GM18519 (cell line): Measurements from ENCODE around the gene ZDHHC16.
"Not testable (repeated sequence)": the region's sequence is repeated elsewhere in the genome, so short reads cannot be mapped to it uniquely, and the experiment has no call there.

Experiments
- ATAC-seq: cut with Tn5 transposase; IDR thresholded peaks from one replicate; pipeline ENCODE4 v1.9.1; 2021; ENCODE audit warnings: mild to moderate bottlenecking, moderate library complexity; ENCODE audit not compliant: unreplicated experiment, low FRiP score

Gene ZDHHC16

DNA sequence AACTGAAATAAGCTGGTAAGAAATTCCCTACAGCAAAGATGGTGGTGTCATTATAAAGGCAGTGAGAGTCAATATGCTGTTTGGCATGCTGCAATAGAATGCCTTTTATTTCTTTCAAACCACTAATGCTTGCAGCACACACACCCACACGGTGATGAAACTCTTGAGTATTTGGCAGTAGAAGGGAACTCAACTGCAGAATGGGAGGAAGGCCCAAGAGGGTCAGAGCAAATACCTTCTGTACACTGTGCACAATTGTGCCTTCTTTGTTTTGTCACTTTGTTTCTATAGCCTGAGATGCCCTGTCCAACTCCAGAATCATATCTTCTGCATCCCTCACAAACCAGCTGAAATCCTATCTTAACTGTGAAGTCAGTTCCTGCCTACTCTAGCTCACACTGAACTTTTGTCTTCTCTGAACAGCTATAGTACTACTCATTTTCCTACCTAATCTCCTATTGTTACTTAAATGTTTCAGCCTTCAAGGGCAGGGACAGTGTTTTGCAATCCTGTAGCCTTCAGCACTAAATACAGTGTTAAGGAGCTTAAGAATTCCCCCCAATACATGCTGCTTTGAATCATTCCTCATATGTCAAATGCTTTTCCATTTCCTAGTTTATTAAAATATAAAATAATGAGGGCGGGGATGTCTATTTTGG is 30.1 kb downstream of the ZDHHC16 start:
- no peak for ATAC-seq

DNA sequence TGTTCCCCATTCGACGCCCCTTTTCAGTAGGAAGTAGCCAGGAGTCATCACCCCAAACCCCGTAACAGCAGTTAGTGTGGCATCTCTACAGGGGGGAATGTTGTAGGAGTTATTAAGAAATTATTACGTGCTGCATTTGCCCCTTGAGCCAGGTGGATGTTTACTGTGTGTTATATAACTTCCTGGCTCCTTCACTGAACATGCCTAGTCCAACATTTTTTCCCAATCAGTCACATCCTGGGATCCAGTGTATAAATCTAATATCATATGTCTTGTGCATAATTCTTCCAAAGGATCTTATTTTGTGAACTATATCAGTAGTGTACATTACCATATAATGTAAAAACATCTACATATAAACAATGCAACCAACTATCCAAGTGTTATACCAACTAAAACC is 33.4 kb downstream of the ZDHHC16 start:
- ATAC-seq: not testable (repeated sequence)

GRCh38 chr10:97479939-97480338 is 34.0 kb downstream of the ZDHHC16 start:
- no peak for ATAC-seq

- ATAC-seq: no peak
These were observed 35.1 kb downstream of the ZDHHC16 start for GRCh38 chr10:97481071-97481470.

DNA sequence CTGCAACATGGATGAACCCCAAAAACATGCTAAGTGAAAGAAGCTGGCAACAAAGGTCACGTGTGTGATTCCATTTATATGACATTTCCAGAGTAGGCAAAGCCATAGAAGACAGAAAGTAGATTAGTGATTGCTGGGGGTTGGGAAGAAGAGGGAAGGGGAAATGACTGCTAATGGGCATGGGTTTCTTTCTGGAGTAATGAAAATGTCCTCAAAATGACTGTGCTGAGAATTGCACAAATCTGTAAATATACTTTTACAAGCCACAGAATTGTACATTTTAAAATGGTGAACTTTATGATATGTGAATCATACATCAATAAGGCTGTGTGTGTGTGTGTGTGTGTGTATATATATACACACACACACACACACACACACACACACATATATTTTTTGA is 36.4 kb downstream of the ZDHHC16 start:
- no peak for ATAC-seq

DNA sequence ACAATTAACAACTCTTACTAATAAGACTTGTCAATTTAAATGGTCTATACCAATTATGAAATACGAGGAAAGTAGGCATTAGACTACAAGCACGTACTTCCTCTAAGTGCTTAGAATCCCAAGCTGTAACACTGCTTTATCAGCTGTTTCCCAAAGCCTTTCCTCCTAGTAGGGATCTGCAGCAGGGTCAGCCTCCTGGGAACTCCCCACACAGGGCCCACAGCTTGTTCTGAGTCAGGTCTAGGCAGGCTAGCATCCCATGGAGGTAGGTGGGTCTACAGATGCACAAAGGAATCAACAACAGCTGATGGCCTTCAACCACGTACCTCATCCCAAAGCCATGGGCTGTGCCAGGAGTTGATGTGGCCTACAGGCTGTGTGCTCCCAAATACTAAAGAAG is 37.5 kb downstream of the ZDHHC16 start:
- no peak for ATAC-seq

GRCh38 chr10:97483921-97484320 is 37.9 kb downstream of the ZDHHC16 start:
- no peak for ATAC-seq

DNA sequence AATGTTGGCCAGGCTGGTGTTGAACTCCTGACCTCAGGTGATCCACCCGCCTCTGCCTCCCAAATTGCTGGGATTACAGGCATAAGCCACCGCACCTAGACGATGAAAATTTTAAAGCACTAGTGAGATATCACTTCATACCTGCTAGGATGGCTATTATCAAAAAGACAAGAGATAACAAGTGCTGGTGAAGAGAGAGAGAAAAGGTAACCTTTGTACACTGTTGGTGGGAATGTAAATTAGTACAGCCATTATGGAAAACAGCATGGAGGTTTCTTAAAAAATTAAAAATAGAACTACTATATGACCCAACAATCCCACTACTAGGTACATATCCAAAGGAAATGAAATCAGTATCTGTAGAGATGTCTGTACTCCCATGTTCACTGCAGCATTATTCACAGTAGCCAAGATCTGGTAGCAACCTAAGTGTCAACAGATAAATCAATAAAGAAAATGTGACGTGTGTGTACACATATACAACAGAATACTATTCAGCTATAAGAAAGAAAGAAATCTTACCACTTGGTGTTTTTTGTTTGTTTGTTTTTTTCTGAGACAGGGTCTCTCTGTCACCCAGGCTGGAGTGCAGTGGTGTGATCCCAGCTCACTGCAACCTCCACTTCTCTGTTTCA is 39.8 kb downstream of the ZDHHC16 start:
- no peak for ATAC-seq

GRCh38 chr10:97490592-97490991 is 44.6 kb downstream of the ZDHHC16 start:
- no peak for ATAC-seq

DNA sequence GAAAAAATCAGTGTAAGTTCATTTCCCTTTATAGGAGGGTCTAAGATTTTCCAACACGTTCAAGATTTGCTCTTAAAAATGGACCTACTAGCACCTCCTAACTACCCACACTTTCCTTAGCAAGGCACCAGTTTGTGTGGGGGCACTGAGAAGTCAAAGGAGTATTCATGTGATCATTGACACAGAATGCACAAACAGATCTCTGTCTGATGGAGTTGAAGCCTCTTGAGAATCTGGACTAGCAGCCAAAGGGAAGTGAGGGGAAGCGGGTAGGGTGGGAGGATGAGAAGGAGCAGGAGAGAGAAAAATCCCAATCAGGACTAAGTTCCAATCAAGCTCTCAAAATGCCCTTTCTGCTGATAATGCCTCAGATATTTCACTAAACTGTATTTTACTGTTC is 48.2 kb downstream of the ZDHHC16 start:
- no peak for ATAC-seq

DNA sequence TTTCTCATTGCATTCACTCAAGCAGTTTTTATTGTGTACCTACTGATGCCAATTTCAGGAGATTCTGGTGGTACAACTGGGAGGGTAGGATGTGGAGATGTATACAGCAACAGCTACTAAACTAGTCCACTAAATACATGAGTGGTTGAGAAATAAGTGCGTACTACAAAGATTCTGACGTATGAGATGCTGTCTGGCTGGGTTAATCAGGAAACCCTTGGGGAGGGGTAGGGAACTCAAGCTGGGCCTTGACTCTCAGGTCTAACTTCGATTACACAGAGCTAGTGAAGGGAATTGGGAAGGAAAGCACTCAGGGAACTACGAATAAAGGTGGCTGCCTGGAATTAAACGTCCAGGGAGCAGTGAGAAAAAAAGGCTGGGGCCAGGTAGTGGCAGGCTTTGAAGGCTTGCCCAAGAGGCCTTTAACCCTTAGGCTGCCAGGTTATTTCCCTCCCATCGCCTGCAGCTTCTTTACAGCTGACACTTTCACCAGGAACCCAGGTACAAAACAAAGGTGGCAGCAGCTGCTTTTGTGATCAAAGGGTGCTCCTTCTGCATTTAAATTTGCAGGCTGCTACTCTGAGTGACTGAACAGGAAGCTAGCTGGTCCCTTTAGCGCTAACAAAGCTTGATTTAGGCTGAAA is 49.0 kb downstream of the ZDHHC16 start:
- ATAC-seq: no peak

DNA sequence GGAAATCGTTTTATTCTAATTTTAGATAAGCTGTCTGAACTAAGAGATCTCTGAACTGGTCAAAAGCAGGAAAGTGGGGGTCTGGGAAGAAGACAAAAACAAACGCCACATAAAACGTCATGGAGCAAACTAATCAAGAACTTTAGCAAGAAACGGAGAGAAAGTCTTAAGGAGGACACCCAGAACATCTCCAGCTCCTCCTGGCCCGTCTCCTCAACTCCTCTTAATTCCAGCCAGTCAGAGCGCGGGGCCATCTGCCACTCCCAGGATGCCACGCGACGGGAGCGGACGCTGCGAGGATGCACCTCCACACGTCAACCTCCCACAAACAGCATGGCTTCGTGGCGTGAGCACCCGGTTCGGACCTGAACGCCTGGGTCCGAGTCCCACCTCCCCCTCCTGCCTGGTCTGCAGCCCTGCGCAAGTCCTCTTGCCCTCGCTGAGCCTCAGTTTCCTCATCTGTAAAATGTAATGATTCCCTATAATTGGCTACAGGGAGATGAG is 51.6 kb downstream of the ZDHHC16 start:
- peak; percentile 21 for ATAC-seq

DNA sequence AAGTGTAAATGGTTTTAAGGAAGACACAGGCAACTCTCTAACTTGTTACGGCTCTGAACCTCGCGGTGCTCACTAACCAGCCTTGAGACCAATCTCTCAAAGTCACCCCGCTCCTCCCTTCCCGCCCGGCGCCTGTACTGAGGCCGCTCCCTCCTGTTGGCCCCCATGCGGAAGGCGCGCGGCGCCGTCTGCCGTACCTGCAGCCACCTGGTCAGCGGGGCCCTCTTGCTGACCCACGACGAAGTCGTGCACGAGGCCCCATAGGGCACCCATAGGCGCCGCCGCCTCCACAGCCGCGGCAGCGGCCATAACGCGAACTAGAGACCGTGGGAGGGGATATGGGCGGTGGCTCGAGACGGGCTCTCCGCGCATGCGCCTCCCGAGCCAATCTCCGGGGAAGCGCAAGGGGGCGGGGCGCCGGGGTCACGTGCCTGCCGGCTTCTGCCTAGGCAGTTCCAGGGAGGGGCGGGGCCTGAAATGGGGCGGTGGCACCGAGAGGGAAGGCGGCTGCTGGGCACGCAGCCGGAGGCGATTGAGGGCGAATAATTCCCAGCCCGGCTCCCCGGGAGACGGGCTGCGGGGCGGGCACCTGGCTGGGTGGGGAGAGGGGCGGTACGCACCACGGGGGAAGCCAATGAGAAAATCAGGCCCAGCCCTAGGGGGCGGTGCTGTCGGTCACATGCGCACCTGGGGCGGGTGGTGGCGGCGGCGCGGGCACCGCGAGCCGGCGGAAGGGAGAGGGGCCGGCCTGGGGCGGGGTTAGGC is 52.3 kb downstream of the ZDHHC16 start, which contains the start of gene MMS19:
MMS19 (minus strand) TSS at position 347 of the 765 bp plus-strand sequence; CDS start at position 309, 38 bp downstream.
- peak; percentile 80 for ATAC-seq

GRCh38 chr10:97498841-97499560 is 53.0 kb downstream of the ZDHHC16 start, which contains the start of gene UBTD1:
Gene UBTD1 (plus strand): TSS chr10:97498924. CDS start chr10:97499204, 280 bp downstream.
- ATAC-seq: no peak

DNA sequence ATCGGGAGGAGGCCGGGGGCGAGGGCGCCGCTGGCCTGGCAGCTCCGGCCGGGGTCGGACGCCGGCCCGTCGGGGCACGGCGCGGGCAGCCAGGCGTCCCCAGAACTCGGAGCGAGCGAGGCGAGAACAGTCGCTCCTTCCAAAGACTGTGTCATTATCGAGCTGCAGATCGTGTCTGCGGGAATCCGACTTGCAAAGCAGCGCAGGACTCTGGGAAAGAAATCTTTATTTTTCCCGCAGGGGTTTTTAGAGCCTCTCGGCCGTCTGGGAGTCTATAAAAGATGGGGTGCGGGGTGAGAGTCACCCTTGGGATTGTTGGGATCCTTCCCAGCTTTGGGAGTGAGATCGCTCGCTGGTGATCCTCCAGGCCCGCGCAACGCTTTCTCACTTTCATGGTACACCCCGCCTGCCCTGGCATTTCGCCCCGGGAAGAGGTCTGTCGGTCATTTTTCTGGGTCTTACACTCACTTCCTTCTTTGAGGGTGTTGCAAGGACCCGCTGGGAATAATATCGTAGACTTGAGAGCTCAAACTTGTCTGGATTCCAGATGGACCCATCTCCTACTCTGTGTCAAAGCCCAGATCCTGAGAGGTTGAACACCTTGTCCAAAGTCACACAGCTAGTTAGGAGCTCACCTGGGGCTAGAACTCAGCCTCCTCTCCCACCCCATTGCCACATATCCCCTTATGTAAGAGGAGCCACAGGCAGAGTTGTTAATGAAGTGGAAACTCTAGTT is 53.8 kb downstream of the ZDHHC16 start:
- no peak for ATAC-seq

DNA sequence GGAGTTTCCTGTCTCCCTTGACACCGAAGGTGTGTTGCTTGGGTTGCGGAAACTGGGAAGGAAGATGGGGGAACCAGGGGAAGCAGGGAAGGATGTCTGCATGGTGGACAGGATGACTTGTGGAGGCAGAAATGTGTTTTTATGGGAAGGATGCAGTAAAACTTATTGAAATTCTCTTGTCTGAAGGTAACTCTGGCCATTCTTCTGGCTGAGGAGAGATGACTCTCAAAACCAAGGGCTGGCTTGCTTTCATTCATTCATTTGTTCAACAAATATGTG is 54.3 kb downstream of the ZDHHC16 start:
- ATAC-seq: no peak

DNA sequence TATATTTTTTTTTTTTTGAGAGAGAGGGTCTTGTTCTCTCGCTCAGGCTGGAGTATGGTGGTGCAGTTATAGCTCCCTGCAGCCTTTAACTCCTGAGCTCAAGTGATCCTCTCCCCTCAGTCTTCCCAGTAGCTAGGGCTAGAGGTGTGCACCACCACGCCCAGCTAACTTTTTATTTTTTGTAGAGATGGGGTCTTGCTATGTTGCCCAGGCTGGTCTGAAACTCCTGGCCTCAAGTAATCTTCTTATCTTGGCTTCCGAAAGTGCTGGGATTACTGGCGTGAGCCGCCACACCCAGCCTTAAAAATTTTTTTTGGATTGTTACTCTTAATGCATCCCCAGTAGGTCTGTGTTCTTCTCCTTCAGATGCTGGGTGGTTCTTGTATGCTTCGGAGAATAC is 56.9 kb downstream of the ZDHHC16 start:
- ATAC-seq: no peak

- no peak for ATAC-seq
These were observed 57.4 kb downstream of the ZDHHC16 start for GRCh38 chr10:97503406-97503805.

DNA sequence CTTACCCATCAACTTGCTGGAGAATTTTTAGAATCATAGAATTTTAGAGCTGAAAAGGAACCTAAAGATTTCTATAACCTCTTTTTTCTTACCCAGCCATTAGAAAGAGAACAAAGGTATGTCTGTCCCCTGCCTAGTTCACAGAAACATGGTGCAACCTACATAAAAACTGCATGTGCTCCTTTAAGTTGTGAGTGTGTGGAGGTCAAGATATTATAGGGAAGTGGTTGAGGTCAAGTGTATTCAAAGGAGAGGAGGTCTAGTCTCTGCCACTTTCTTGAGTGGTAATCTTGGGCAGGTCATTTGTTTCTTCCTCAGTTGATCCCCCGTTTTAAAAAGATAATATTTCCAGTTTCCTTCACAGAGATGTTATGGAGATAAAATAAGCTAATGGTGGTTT is 59.2 kb downstream of the ZDHHC16 start:
- ATAC-seq: no peak
